Cortex of kidney (tissue), 1 donor: ENCODE data around the gene KRTAP10-5.

Experiments
- DNase-seq: peaks from one replicate; lab custom pipeline; 2025; lab: John Stamatoyannopoulos, UW

Gene KRTAP10-5

GRCh38 chr21:44530221-44530902 is 50.0 kb downstream of the KRTAP10-5 start:
- no peak for DNase-seq

- DNase-seq: no peak
These were observed 50.8 kb downstream of the KRTAP10-5 start for GRCh38 chr21:44529503-44530125.
